ENCODE measurements around the gene CA4. TPM values are rescaled to one million over a fixed set of nuclear protein-coding genes. Genes with fewer than 3 reads are reported as not detected.

CA4 gene
- total RNA-seq, 1 experiment from 2014 or later = not detected

DNA sequence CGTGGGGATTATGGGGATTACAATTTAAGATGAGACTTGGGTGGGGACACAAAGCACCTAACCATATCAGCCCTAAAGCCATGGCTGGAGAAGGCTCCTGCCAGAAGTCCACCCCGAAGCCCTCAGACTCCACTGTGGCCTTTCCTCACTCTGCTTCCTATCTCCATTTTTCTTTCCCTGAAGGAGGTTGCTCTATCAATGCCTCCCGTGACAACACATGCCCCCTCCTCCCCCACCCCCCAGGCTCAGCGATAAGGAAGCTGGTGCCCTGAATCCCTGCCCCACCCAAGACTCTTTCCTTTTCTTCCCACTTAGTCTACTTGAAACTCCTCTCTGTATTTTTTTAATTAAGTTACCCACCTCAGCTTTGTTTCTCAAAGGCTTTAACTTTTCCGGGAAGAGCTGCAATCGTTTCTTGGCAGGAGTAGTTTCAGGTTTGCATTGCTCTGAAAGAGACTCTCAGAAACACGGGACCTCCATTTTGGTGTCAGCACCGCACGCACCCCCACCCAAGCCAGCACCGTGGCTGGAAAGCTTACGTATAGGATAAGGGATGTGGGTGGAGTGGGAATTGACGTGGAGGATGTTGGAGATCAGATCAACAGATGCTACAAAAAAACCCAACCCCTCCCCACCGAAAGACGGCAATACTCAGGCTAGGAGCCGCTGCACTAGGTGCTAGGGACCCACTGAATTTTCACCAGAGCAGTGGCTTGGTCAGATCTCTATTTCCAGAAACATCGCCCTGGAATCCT, 15.2 kb upstream of the CA4 start:
- peak overlapping the region; percentile 90 for H3K4me3 Mint-ChIP-seq (ENCODE audit: unreplicated experiment)
- H3K4me1 Mint-ChIP-seq (ENCODE audit: insufficient read depth, unreplicated experiment) = peaks cover 5% of the 10 kb centered on the region
- intact Hi-C loops (cut with micrococcal nuclease) = no loop called here
- no peak for DNase-seq (ENCODE audit: unreplicated experiment)
- H3K27me3 Mint-ChIP-seq (ENCODE audit: insufficient read depth, unreplicated experiment) = no peaks in the 10 kb centered on the region
- H3K9me3 Mint-ChIP-seq (ENCODE audit: unreplicated experiment) = no peaks in the 10 kb centered on the region
- TF ChIP-seq, protein P1, sequence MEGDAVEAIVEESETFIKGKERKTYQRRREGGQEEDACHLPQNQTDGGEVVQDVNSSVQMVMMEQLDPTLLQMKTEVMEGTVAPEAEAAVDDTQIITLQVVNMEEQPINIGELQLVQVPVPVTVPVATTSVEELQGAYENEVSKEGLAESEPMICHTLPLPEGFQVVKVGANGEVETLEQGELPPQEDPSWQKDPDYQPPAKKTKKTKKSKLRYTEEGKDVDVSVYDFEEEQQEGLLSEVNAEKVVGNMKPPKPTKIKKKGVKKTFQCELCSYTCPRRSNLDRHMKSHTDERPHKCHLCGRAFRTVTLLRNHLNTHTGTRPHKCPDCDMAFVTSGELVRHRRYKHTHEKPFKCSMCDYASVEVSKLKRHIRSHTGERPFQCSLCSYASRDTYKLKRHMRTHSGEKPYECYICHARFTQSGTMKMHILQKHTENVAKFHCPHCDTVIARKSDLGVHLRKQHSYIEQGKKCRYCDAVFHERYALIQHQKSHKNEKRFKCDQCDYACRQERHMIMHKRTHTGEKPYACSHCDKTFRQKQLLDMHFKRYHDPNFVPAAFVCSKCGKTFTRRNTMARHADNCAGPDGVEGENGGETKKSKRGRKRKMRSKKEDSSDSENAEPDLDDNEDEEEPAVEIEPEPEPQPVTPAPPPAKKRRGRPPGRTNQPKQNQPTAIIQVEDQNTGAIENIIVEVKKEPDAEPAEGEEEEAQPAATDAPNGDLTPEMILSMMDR (IDR thresholded peaks at IDR 0.05; ENCODE audit: unreplicated experiment) = no peak
- ChIA-PET CTCF (interaction anchor here (0.7 kb wide), 1 partner anchor 9 kb away, joined by 3 read pairs; no protein-coding TSS in a partner anchor), POLR2A (interaction anchor here (0.7 to 1.4 kb wide), 2 partner anchors 257 to 322 kb away, joined by 3 read pairs; partner anchors contain the start of gene USP32)
- BruUV-seq (replicated peaks) = no TSS peak
- peak overlapping the region; percentile 27 for H3K27ac Mint-ChIP-seq (ENCODE audit: low read depth, unreplicated experiment)
- peaks cover 6% of the 10 kb centered on the region for H3K36me3 Mint-ChIP-seq (ENCODE audit: insufficient read depth, unreplicated experiment)

DNA sequence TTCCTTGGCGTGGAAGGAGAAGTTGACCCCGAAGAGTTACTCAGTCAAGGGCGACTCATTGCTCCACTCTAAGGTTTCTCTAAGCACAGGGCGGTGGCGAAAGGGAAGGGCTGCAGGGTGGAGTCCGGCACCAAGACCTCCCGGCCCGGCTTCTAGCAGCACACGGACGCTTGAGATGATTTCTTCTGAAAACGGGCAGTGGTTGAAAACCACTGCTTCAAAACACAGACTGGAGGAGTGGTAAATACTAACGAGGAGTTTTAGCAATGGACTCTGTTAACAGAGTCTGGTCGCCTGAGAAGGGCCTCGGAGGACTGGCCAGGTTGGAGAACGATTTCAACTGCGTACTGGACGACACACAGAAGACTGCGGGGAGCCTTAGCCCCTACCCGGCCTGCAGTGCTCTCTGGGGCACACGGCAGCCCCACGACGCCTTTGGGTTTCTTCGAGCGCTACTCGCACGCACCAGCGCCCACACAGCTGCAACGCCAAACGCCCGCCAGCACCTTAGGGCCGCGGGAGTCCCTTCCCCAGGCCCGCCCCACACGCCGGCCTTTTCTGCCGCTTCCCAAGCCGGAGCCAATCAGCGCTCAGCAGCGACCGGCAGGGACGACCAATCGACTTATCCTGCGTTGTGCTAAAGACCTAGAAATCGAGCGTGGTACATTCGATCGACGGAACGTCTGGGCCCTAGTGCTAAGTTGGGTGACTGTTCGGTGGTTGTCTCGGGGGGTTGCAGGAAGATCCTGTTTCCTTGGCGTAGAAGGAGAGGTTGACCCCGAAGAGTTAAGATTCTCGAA, 14.4 kb upstream of the CA4 start:
- Mint-ChIP-seq H3K36me3 (ENCODE audit: insufficient read depth, unreplicated experiment) (peaks cover 3% of the 10 kb centered on the region), H3K9me3 (ENCODE audit: unreplicated experiment) (no peaks in the 10 kb centered on the region), H3K4me1 (ENCODE audit: insufficient read depth, unreplicated experiment) (peaks cover 5% of the 10 kb centered on the region), H3K27me3 (ENCODE audit: insufficient read depth, unreplicated experiment) (no peaks in the 10 kb centered on the region), H3K27ac (ENCODE audit: low read depth, unreplicated experiment) (peak overlapping the region; percentile 27), H3K4me3 (ENCODE audit: unreplicated experiment) (peak overlapping the region; percentile 90)
- TF ChIP-seq, protein P1 (IDR thresholded peaks at IDR 0.05; ENCODE audit: unreplicated experiment) = no peak
- ChIA-PET POLR2A (interaction anchor here (0.6 to 1.4 kb wide), 2 partner anchors 256 to 1842 kb away, joined by 3 read pairs; partner anchors contain the start of gene USP32), CTCF (interaction anchor here (0.7 to 1.0 kb wide), 3 partner anchors 8 to 1973 kb away, joined by 3 to 4 read pairs (median 3); no protein-coding TSS in a partner anchor)
- DNase-seq (ENCODE audit: unreplicated experiment) = peak; percentile 79
- intact Hi-C loops (cut with micrococcal nuclease) = no loop called here
- BruUV-seq (replicated peaks) = no TSS peak

DNA sequence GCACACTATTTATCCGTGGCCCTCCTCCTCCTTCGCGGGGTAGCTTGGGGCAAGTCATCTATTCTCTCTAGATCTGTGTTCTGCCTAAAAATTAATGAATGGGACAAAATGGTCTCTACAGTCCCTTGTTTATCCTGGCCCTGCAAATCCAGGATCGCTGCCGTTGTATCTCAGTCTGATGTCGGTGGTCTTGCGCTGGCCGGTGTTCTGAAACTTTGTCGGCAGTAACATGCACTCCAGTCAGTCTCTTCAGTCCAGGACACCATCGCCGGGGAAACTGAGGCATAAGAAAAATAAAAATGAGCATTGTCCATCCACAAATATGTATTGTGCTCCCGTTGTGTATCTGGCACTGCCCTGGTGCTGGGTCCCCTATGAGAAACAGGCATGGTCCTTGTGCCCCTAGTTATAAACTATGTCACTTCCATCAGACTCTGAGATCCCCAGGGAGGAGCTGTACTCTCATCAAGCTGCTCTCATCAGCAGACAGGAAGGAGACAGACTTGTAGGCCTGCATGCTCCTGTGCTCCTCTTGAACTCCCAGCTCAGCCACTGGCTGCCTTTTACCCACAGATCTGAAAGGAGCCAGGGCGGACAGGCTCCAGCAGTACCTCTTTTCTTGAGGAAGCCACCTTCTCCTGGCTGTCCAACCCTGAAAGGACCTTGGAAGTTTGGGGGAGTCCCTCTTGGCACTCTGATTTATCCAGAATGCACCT, 13.7 kb upstream of the CA4 start:
- no peak for DNase-seq (ENCODE audit: unreplicated experiment)

More for the DNA sequence above, 13.7 kb upstream of the CA4 start:
- Mint-ChIP-seq H3K27ac (ENCODE audit: low read depth, unreplicated experiment) (no peak overlapping the region), H3K4me3 (ENCODE audit: unreplicated experiment) (peak overlapping the region; percentile 90), H3K36me3 (ENCODE audit: insufficient read depth, unreplicated experiment) (no peaks in the 10 kb centered on the region), H3K4me1 (ENCODE audit: insufficient read depth, unreplicated experiment) (peaks cover 5% of the 10 kb centered on the region), H3K9me3 (ENCODE audit: unreplicated experiment) (no peaks in the 10 kb centered on the region), H3K27me3 (ENCODE audit: insufficient read depth, unreplicated experiment) (no peaks in the 10 kb centered on the region)
- ChIA-PET POLR2A (interaction anchor here (0.6 kb wide), 1 partner anchor 1842 kb away, joined by 3 read pairs; no protein-coding TSS in a partner anchor), CTCF (interaction anchor here (0.7 to 1.0 kb wide), 3 partner anchors 54 to 1974 kb away, joined by 3 to 4 read pairs (median 3); no protein-coding TSS in a partner anchor)
- intact Hi-C loops (cut with micrococcal nuclease) = no loop called here
- BruUV-seq (replicated peaks) = no TSS peak
- TF ChIP-seq, protein P1 (IDR thresholded peaks at IDR 0.05; ENCODE audit: unreplicated experiment) = no peak
